Left lung (tissue), 10 donors: ENCODE results near the gene SLC9A9. TPM values are rescaled to one million over a fixed set of nuclear protein-coding genes. Genes with fewer than 3 reads are reported as not detected.

Experiments used
- ATAC-seq: fragments of 200-7000 bp; cut with Tn5 transposase; one replicate; pipeline ENCODE4 v1.9.1; 2020; ENCODE audit warnings: moderate library complexity
- DNase-seq, 4 donors: peaks; one replicate each; pipeline ENCODE4 v3.0.0-alpha.2; 2013 to 2020
- H3K27ac ChIP-seq, 2 donors: fragments of 200-600 bp; sonication (generic) in 1 of 2; one replicate each; pipeline versions ENCODE4 v1.5.0 to v1.8.0; 2020 to 2021
- H3K27me3 ChIP-seq, 2 donors: fragments of 200-600 bp; sonication (generic) in 1 of 2; one replicate each; pipeline versions ENCODE4 v1.5.0 to v1.8.0; 2020 to 2021
- H3K36me3 ChIP-seq, 2 donors: fragments of 200-600 bp; sonication (generic) in 1 of 2; one replicate each; pipeline versions ENCODE4 v1.5.0 to v1.8.0; 2020 to 2021
- H3K4me1 ChIP-seq, 2 donors: fragments of 200-600 bp; one replicate each; pipeline ENCODE4 v1.8.0; 2021
- H3K4me3 ChIP-seq, 2 donors: fragments of 200-600 bp; sonication (generic) in 1 of 2; one replicate each; pipeline versions ENCODE4 v1.5.0 to v1.8.0; 2020 to 2021; ENCODE audit warnings: mild to moderate bottlenecking in 1 of 2
- H3K9me3 ChIP-seq, 2 donors: fragments of 200-600 bp; sonication (generic) in 1 of 2; one replicate each; pipeline versions ENCODE4 v1.5.0 to v1.8.0; 2020 to 2021
- CTCF ChIP-seq, 2 donors: fragments of 200-600 bp; sonication (generic) in 1 of 2; IDR thresholded peaks; one replicate each; pipeline versions ENCODE4 v1.5.0 to v1.8.0; 2021; ENCODE audit warnings: antibody characterized with exemption in 2 of 2
- intact Hi-C, 2 donors: fragments of 100-400 bp; cut with DNase I; formaldehyde crosslinking; loops; one replicate each; pipeline versions ENCODE4 v1.11.2 to v1.14.2; 2022
- polyA plus RNA-seq, 6 donors: library from polyadenylated mRNA; unstranded; fragments of 120-200 nt; gene quantifications; one replicate each; pipeline ENCODE4 v1.2.1, GENCODE V29; 2013; ENCODE audit not compliant: insufficient read length in 6 of 6
- total RNA-seq, 2 donors: library from RNA; stranded (reverse); fragmentation: NEBNext Ultra II Directional; extraction: Animal tissue kit (Norgen Biotek cat#: 25700); gene quantifications; one replicate each; pipeline ENCODE4 v1.2.1, GENCODE V29; 2021
- donor health status: DM: no; HTN: yes; CAD: no.
- donor health status: DM: no; HTN: no; CAD: no.

Gene SLC9A9
- total and polyA plus RNA-seq, 8 donors = 13.9 to 19.6 (median 16.8) TPM

- Histone ChIP-seq H3K36me3 (no peaks in the 10 kb centered on the region), H3K27me3 (no peaks in the 10 kb centered on the region), H3K27ac (no peak overlapping the region), H3K4me1 (no peaks in the 10 kb centered on the region), H3K4me3 (no peak overlapping the region), H3K9me3 (no peaks in the 10 kb centered on the region)
- ATAC-seq = no peak
- DNase-seq = no peak
- intact Hi-C loops = no loop called here
- TF ChIP-seq CTCF (IDR thresholded peaks at IDR 0.05) = no peak
Observed at GRCh38 chr3:143263852-143264513, 584.3 kb downstream of the SLC9A9 start.

- Histone ChIP-seq H3K27me3 (no peaks in the 10 kb centered on the region), H3K4me1 (no peaks in the 10 kb centered on the region), H3K27ac (no peak overlapping the region), H3K4me3 (no peak overlapping the region), H3K36me3 (no peaks in the 10 kb centered on the region), H3K9me3 (no peaks in the 10 kb centered on the region)
- intact Hi-C loops = no loop called here
- ATAC-seq (no peak), DNase-seq (no peak)
- TF ChIP-seq CTCF (IDR thresholded peaks at IDR 0.05) = no peak
Observed at GRCh38 chr3:143261848-143262247, 586.4 kb downstream of the SLC9A9 start.

GRCh38 chr3:143258692-143259091 lies 589.6 kb downstream of the SLC9A9 start:
- H3K27me3 ChIP-seq = no peaks in the 10 kb centered on the region
- DNase-seq (no peak), ATAC-seq (no peak)
- H3K27ac ChIP-seq = no peak overlapping the region
- H3K36me3 ChIP-seq = no peaks in the 10 kb centered on the region
- intact Hi-C loops = no loop called here
- H3K9me3 ChIP-seq = no peaks in the 10 kb centered on the region
- TF ChIP-seq CTCF (IDR thresholded peaks at IDR 0.05) = no peak
- H3K4me1 ChIP-seq = no peaks in the 10 kb centered on the region
- H3K4me3 ChIP-seq = no peak overlapping the region

DNA sequence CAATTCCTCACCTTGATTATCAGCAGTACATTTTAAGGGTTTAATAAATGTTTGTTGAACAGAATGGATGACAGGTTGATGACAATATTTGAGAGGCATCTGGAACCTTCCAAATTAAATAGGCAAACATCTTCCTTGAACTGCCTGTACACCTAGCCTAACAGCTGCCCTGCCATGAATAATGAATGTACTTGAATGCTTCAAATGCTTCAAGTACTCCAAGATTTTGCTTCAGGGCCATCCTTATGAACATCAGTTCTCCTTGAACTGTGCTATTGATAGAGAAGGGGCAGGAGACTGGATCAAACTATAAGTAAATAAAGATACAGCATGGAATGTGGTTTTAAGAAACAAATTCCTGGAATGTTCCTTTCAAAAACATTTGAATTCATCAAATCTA lies 591.9 kb downstream of the SLC9A9 start:
- H3K36me3 ChIP-seq = no peaks in the 10 kb centered on the region
- H3K4me3 ChIP-seq = no peak overlapping the region
- H3K27ac ChIP-seq = no peak overlapping the region
- DNase-seq = no peak
- TF ChIP-seq CTCF (IDR thresholded peaks at IDR 0.05) = no peak
- H3K4me1 ChIP-seq = no peaks in the 10 kb centered on the region
- intact Hi-C loops = no loop called here
- H3K9me3 ChIP-seq = no peaks in the 10 kb centered on the region
- H3K27me3 ChIP-seq = no peaks in the 10 kb centered on the region
- no peak for ATAC-seq

DNA sequence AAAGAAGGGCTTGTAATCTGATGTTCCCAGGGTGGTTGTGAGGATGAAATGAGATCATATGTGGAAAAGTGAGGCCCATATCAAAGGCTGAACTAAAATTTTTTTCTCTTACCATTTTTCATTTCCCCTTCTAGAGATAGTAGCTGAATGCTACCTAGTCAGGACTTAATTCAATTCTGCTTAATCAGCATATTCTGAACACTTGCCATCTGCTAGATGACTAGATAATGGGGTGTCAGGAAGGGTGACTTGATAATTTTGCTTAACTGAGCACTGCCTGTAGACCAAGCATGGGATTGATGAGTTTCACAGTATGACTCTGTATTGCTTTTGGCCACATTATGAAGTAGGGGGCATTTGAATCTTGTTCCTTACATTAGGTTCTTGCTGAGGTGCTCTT lies 592.5 kb downstream of the SLC9A9 start:
- H3K36me3 ChIP-seq = no peaks in the 10 kb centered on the region
- no peak overlapping the region for H3K27ac ChIP-seq
- no peak for ATAC-seq
- TF ChIP-seq CTCF (IDR thresholded peaks at IDR 0.05) = no peak
- H3K9me3 ChIP-seq = no peaks in the 10 kb centered on the region
- no peaks in the 10 kb centered on the region for H3K4me1 ChIP-seq
- intact Hi-C loops = no loop called here
- no peaks in the 10 kb centered on the region for H3K27me3 ChIP-seq
- no peak for DNase-seq
- no peak overlapping the region for H3K4me3 ChIP-seq
